BE2C (cell line): ENCODE results near the gene PARP8.

Experiments used
- DNase-seq: peaks from one replicate; pipeline ENCODE4 v3.0.0-alpha.2; 2020
- H3K27me3 ChIP-seq: fragments of 250-450 bp; sonication (Bioruptor Pico); 2 replicates; pipeline ENCODE4 v1.5.1; 2020; ENCODE audit warnings: mild to moderate bottlenecking
- H3K36me3 ChIP-seq: fragments of 250-450 bp; sonication (Bioruptor Pico); 2 replicates; pipeline ENCODE4 v1.5.1; 2020; ENCODE audit warnings: mild to moderate bottlenecking
- H3K4me1 ChIP-seq: fragments of 250-450 bp; sonication (Bioruptor Pico); 2 replicates; pipeline ENCODE4 v1.5.1; 2020
- H3K4me3 ChIP-seq: 2 replicates; pipeline ENCODE4 v1.5.1; 2011; ENCODE audit warnings: low read depth, low read length
- H3K9me3 ChIP-seq: fragments of 250-450 bp; sonication (Bioruptor Pico); 2 replicates; pipeline ENCODE4 v1.5.1; 2020
- TF ChIP-seq, protein P1 (sequence below): IDR thresholded peaks from 2 replicates; pipeline ENCODE4 v1.5.1; 2012; ENCODE audit warnings: mild to moderate bottlenecking, low read depth, low read length

Gene PARP8

DNA sequence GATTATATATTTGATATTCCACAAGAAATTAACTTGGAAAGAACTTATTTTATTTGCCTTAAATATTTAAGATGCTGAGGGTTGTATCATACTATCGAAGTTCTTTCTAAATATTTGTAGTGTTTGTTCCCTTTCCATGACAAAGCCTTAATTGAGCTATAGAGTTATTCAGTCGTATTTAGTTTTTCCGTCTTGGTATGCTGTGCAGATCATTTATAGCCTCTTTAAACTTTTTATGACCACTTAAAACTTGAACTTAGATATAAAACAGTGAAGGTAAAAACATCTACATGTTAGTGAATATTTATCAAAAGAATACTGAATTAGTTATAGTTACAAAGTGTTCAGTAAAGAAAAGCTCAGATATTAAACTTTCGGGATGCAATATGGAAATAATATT lies 74.4 kb downstream of the PARP8 start:
- Histone ChIP-seq H3K4me1 (no peaks in the 10 kb centered on the region), H3K27me3 (no peaks in the 10 kb centered on the region), H3K4me3 (no peak overlapping the region), H3K36me3 (no peaks in the 10 kb centered on the region), H3K9me3 (no peaks in the 10 kb centered on the region)
- TF ChIP-seq, protein P1, sequence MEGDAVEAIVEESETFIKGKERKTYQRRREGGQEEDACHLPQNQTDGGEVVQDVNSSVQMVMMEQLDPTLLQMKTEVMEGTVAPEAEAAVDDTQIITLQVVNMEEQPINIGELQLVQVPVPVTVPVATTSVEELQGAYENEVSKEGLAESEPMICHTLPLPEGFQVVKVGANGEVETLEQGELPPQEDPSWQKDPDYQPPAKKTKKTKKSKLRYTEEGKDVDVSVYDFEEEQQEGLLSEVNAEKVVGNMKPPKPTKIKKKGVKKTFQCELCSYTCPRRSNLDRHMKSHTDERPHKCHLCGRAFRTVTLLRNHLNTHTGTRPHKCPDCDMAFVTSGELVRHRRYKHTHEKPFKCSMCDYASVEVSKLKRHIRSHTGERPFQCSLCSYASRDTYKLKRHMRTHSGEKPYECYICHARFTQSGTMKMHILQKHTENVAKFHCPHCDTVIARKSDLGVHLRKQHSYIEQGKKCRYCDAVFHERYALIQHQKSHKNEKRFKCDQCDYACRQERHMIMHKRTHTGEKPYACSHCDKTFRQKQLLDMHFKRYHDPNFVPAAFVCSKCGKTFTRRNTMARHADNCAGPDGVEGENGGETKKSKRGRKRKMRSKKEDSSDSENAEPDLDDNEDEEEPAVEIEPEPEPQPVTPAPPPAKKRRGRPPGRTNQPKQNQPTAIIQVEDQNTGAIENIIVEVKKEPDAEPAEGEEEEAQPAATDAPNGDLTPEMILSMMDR: no peak
- no peak for DNase-seq

DNA sequence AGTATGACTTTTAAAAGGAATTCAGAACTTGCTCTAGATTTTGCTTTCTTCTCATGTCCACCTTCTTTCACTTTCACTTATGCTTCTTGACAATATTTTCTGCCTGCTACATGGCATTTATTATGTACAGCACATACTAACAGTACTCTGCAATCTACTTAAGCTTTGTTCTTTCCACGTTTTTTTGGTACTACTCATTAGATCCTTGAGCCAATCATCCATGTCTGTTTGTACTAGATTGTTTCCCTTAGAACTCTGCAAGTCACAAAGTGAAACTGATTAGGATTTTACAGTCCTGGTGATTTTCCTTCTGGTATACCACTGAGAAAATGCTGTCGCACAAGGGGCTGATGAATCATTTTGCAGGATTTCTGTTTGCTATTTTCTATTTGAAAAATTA lies 78.3 kb downstream of the PARP8 start:
- DNase-seq: no peak
- Histone ChIP-seq H3K9me3 (no peaks in the 10 kb centered on the region), H3K4me3 (no peak overlapping the region), H3K36me3 (no peaks in the 10 kb centered on the region), H3K4me1 (no peaks in the 10 kb centered on the region), H3K27me3 (no peaks in the 10 kb centered on the region)
- TF ChIP-seq, protein P1: no peak

DNA sequence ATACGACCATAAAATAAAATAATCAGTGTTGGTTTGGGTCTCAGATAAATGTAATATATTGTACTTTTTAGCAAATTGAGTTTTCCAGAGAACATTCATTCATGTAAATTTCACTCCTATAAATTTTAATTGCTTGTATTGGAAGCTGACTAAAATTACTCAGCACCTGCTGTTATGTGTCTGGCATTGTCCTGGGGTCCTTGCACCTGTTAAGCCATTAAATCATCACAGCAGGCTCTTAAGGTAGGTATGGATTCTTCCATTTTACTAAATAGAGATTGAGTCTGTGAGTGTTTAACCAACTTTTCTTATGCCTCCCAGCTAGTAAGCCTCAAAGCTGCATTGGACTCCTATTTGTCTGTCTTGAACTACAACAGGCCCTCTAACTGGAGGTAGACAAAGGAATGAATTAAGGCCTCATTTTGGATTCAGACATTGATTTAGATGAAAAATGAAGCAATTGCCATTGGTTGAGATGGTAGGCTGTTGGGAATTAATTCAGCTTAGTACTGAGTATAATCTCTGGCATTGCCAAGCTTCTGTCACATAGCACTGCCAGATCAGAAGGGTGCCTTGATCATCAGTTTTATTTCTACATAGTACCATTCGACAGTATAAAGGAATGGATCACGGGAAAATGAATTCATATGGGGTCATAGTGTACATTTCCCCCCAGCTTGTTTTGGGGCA lies 78.9 kb downstream of the PARP8 start:
- no peak for DNase-seq

DNA sequence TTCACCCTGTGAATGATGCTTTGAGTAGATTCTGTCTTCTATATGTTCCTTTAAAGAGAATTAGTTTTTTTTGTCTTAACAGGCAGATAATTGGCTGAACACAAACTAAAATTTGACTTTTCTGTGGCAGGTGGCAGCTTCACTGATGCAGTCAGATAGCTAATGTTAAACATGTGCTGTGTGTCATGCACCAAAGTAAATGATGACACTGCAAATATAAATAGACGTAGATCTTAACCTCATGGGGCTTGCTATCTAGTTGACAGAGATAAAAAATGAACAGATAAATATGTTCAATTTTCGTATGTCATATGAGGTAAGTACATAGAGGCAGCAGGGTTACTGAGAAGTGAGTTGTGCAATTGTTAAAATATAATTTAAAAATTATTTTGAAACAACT lies 82.7 kb downstream of the PARP8 start:
- no peaks in the 10 kb centered on the region for H3K4me1 ChIP-seq

More for the DNA sequence above, 78.9 kb downstream of the PARP8 start:
- no peak overlapping the region for H3K4me3 ChIP-seq
- TF ChIP-seq, protein P1: no peak
- H3K4me1 ChIP-seq: no peaks in the 10 kb centered on the region
- no peaks in the 10 kb centered on the region for H3K27me3 ChIP-seq
- H3K36me3 ChIP-seq: no peaks in the 10 kb centered on the region
- no peaks in the 10 kb centered on the region for H3K9me3 ChIP-seq

DNA sequence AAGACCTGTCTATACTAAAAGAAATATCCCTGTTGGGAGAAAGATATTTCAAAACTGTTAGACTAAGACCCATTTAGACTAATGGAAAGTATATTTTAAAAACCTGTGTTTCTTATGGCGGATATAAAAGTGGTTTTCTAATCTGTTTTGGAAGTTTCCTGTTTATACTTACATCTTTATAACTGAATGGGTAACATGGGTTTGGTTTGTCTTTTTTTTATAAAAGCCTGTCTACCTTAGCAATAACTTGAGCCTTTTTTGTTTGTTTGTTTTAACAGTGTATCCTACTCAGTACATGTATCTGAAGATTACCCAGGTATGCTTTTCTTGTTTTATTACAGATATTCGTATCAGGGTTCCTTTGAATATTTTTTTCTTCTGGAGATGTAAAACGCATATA lies 83.4 kb downstream of the PARP8 start:
- TF ChIP-seq, protein P1: no peak
- no peak overlapping the region for H3K4me3 ChIP-seq
- H3K4me1 ChIP-seq: no peaks in the 10 kb centered on the region
- no peaks in the 10 kb centered on the region for H3K36me3 ChIP-seq
- no peaks in the 10 kb centered on the region for H3K27me3 ChIP-seq
- no peak for DNase-seq
- no peaks in the 10 kb centered on the region for H3K9me3 ChIP-seq

More for the DNA sequence above, 82.7 kb downstream of the PARP8 start:
- Histone ChIP-seq H3K4me3 (no peak overlapping the region), H3K9me3 (no peaks in the 10 kb centered on the region), H3K36me3 (no peaks in the 10 kb centered on the region), H3K27me3 (no peaks in the 10 kb centered on the region)
- TF ChIP-seq, protein P1: no peak
- no peak for DNase-seq

DNA sequence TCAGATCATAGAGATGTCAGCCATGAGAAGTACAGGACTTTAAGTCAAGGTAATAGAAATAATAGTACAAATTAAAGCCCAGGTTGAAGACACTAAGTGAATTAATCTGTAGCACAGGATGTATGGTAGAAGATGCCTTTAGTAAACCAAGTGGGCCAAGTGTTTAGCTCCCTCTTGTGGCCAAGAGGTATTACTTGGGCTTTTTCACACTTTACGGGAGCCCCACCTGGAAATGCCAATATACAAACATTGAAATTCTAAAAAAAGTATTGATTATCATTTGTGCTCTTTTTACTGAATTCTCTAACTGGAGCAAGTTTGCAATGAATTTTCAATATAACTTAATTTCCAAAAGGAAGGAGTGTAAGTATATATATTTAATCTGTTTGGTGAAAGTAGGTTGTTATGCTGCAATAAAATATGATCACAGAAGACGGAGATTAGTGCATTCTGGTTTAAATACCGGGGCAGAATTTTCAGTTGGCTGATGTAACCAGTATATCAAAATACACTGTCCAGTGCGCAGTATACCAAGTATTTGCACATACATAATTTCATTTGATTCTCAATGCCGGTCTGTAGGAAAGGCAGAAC lies 84.7 kb downstream of the PARP8 start:
- no peaks in the 10 kb centered on the region for H3K4me1 ChIP-seq
- no peaks in the 10 kb centered on the region for H3K36me3 ChIP-seq
- no peaks in the 10 kb centered on the region for H3K27me3 ChIP-seq
- no peaks in the 10 kb centered on the region for H3K9me3 ChIP-seq
- no peak overlapping the region for H3K4me3 ChIP-seq
- peak; percentile 21 for DNase-seq
- TF ChIP-seq, protein P1: peak; percentile 89
